GM23338 (cell line): ENCODE results near the gene PLAAT1. TPM values are rescaled to one million over a fixed set of nuclear protein-coding genes. Genes with fewer than 3 reads are reported as not detected.

ENCODE experiments used
- CREB1 ChIP-seq: fragments of 250-450 bp; sonication (Bioruptor Pico); IDR thresholded peaks from 2 replicates; pipeline ENCODE4 v1.5.0; 2020; ENCODE audit warnings: low read depth, mild to moderate bottlenecking, moderate library complexity
- EZH2 ChIP-seq: fragments of 200-600 bp; sonication (generic); IDR thresholded peaks from one replicate; pipeline ENCODE4 v1.8.0; 2017; ENCODE audit warnings: antibody characterized with exemption, mild to moderate bottlenecking, low read depth; ENCODE audit not compliant: unreplicated experiment
- EZH2phosphoT487 ChIP-seq: fragments of 200-600 bp; sonication (generic); IDR thresholded peaks from one replicate; pipeline ENCODE4 v1.8.1; 2018; ENCODE audit warnings: antibody characterized with exemption; ENCODE audit not compliant: unreplicated experiment
- JUNB ChIP-seq: IDR thresholded peaks from one replicate; pipeline ENCODE4 v1.6.1; 2016; ENCODE audit warnings: antibody characterized with exemption; ENCODE audit not compliant: unreplicated experiment
- NANOG ChIP-seq: IDR thresholded peaks from 2 replicates; pipeline ENCODE4 v1.6.1; 2016; ENCODE audit warnings: antibody characterized with exemption, borderline replicate concordance
- POLR2AphosphoS5 ChIP-seq: IDR thresholded peaks from 2 replicates; pipeline ENCODE4 v1.6.1; 2016; ENCODE audit warnings: antibody characterized with exemption, low read depth
- STAT1 ChIP-seq: IDR thresholded peaks from one replicate; pipeline ENCODE4 v1.6.1; 2016; ENCODE audit warnings: antibody characterized with exemption; ENCODE audit not compliant: unreplicated experiment
- ZNF114 ChIP-seq: fragments of 250-450 bp; sonication (Bioruptor Pico); IDR thresholded peaks from 2 replicates; pipeline ENCODE4 v1.5.0; 2020; ENCODE audit warnings: mild to moderate bottlenecking, moderate library complexity
- ZNF331 ChIP-seq: fragments of 250-450 bp; sonication (Bioruptor Pico); IDR thresholded peaks from 2 replicates; pipeline ENCODE4 v1.5.0; 2020; ENCODE audit warnings: low read depth, mild to moderate bottlenecking, moderate library complexity
- polyA plus RNA-seq: library from polyadenylated mRNA; unstranded; fragments of >200 nt; fragmentation: Nextera tagmentation; extraction: Ambion mirVana; gene quantifications from 2 replicates; pipeline ENCODE4 v1.2.1, GENCODE V29; 2016
- total RNA-seq: library from RNA; depleted of rRNA; stranded (reverse); fragments of >200 nt; shearing (Covaris generic); gene quantifications from 2 replicates; pipeline ENCODE4 v1.2.3, GENCODE V29; 2014; rRNA removed
- TF ChIP-seq, protein P1 (sequence below), 2 experiments: fragments of 200-600 bp in 1 of 2; sonication (generic) in 1 of 2; conservative IDR thresholded peaks; 2 replicates each; pipeline versions ENCODE4 v1.5.1 to v1.6.1; 2016 to 2017; ENCODE audit warnings: antibody characterized with exemption in 2 of 2, low read depth in 2 of 2, mild to moderate bottlenecking in 2 of 2, moderate library complexity in 1 of 2
- TF ChIP-seq, protein P2 (sequence below): IDR thresholded peaks from one replicate; pipeline ENCODE4 v1.6.1; 2018; ENCODE audit warnings: antibody characterized with exemption; ENCODE audit not compliant: unreplicated experiment

The PLAAT1 gene
- total and polyA plus RNA-seq, 2 experiments from 2014 or later = 5.4 to 6.7 TPM

DNA sequence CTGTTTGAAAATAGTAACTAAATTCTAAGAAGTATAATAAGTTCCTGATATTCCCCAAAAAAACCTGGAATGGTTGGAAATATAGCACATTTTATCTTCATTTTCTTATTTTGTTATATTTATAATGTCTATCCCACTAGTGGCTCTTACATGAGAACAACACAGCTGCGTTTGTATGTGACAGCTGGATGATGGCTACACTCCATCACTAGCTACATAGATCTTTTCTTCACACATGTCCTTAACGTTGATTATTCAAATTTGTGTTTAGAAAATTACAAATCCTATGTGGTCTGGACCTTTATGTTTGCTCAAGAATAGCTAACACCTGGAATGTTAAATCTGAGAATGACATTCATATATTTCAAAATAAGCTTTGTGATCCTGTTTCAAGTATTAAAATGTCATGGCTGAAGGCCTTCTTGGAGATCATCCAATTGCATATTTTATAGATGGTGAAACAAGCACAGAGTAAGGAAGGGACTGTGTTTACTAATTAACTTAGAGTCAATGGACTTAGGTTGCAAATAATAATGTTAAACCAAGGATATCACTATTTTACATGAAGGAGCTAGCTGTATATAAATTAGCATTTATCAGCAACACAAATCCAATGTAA is 76.8 kb downstream of the PLAAT1 start (continued):
- TF ChIP-seq, protein P1, sequence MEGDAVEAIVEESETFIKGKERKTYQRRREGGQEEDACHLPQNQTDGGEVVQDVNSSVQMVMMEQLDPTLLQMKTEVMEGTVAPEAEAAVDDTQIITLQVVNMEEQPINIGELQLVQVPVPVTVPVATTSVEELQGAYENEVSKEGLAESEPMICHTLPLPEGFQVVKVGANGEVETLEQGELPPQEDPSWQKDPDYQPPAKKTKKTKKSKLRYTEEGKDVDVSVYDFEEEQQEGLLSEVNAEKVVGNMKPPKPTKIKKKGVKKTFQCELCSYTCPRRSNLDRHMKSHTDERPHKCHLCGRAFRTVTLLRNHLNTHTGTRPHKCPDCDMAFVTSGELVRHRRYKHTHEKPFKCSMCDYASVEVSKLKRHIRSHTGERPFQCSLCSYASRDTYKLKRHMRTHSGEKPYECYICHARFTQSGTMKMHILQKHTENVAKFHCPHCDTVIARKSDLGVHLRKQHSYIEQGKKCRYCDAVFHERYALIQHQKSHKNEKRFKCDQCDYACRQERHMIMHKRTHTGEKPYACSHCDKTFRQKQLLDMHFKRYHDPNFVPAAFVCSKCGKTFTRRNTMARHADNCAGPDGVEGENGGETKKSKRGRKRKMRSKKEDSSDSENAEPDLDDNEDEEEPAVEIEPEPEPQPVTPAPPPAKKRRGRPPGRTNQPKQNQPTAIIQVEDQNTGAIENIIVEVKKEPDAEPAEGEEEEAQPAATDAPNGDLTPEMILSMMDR (conservative IDR thresholded peaks at IDR 0.05; ENCODE audit: low read depth in 2 of 2) = no peak
- TF ChIP-seq EZH2 (no peak), JUNB (no peak), CREB1 (CRISPR knock-in tag) (no peak), POLR2AphosphoS5 (no peak), STAT1 (no peak), NANOG (no peak), ZNF331 (CRISPR knock-in tag) (no peak), EZH2phosphoT487 (no peak), ZNF114 (CRISPR knock-in tag) (no peak)
- TF ChIP-seq, protein P2, sequence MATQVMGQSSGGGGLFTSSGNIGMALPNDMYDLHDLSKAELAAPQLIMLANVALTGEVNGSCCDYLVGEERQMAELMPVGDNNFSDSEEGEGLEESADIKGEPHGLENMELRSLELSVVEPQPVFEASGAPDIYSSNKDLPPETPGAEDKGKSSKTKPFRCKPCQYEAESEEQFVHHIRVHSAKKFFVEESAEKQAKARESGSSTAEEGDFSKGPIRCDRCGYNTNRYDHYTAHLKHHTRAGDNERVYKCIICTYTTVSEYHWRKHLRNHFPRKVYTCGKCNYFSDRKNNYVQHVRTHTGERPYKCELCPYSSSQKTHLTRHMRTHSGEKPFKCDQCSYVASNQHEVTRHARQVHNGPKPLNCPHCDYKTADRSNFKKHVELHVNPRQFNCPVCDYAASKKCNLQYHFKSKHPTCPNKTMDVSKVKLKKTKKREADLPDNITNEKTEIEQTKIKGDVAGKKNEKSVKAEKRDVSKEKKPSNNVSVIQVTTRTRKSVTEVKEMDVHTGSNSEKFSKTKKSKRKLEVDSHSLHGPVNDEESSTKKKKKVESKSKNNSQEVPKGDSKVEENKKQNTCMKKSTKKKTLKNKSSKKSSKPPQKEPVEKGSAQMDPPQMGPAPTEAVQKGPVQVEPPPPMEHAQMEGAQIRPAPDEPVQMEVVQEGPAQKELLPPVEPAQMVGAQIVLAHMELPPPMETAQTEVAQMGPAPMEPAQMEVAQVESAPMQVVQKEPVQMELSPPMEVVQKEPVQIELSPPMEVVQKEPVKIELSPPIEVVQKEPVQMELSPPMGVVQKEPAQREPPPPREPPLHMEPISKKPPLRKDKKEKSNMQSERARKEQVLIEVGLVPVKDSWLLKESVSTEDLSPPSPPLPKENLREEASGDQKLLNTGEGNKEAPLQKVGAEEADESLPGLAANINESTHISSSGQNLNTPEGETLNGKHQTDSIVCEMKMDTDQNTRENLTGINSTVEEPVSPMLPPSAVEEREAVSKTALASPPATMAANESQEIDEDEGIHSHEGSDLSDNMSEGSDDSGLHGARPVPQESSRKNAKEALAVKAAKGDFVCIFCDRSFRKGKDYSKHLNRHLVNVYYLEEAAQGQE = no peak

Other genes starting within 250 kb of the PLAAT1 start
- gene ATP13A5, start 137.5 kb downstream of the PLAAT1 start, total RNA-seq = not detected in 2 replicates
- gene ATP13A5, start 137.5 kb downstream of the PLAAT1 start, polyA plus RNA-seq = not detected in 2 replicates